HepG2 (cell line): ENCODE data around the gene HRH3. TPM values are rescaled to one million over a fixed set of nuclear protein-coding genes. Genes with fewer than 3 reads are reported as not detected.

Experiments used
- GPN1 ChIP-seq: sonication (generic); formaldehyde crosslinking; IDR thresholded peaks from 2 replicates; pipeline ENCODE4 v1.5.1; 2020; ENCODE audit warnings: missing genetic modification reagents, borderline replicate concordance
- NR3C1 ChIP-seq: sonication (generic); formaldehyde crosslinking; IDR thresholded peaks from 2 replicates; pipeline ENCODE4 v1.4.0; 2020; ENCODE audit warnings: missing genetic modification reagents
- RCOR2 ChIP-seq: IDR thresholded peaks from 2 replicates; pipeline ENCODE4 v1.6.1; 2016; ENCODE audit warnings: missing biosample characterization, missing genetic modification reagents
- SP4 ChIP-seq: sonication (generic); formaldehyde crosslinking; IDR thresholded peaks from 2 replicates; pipeline ENCODE4 v1.8.1; 2023; ENCODE audit warnings: mild to moderate bottlenecking, missing genetic modification reagents
- ZKSCAN1 ChIP-seq: fragments of 150-350 bp; IDR thresholded peaks from 2 replicates; pipeline ENCODE4 v1.6.1; 2014; ENCODE audit warnings: low read length
- ZNF282 ChIP-seq: fragments of 450-650 bp; IDR thresholded peaks from 2 replicates; pipeline ENCODE4 v1.6.1; 2018; ENCODE audit not compliant: partially characterized antibody
- ZNF343 ChIP-seq: sonication (generic); formaldehyde crosslinking; IDR thresholded peaks from 2 replicates; pipeline ENCODE4 v1.4.0; 2020; ENCODE audit warnings: mild to moderate bottlenecking, missing genetic modification reagents
- ZNF501 ChIP-seq: sonication (generic); formaldehyde crosslinking; IDR thresholded peaks from 2 replicates; pipeline ENCODE4 v1.5.1; 2020; ENCODE audit warnings: mild to moderate bottlenecking, moderate library complexity, missing genetic modification reagents
- ZNF629 ChIP-seq: sonication (generic); formaldehyde crosslinking; conservative IDR thresholded peaks from 2 replicates; pipeline ENCODE4 v1.5.0; 2020; ENCODE audit warnings: missing genetic modification reagents
- ZNF75D ChIP-seq: sonication (generic); formaldehyde crosslinking; IDR thresholded peaks from 2 replicates; pipeline ENCODE4 v1.8.1; 2023; ENCODE audit warnings: missing genetic modification reagents, mild to moderate bottlenecking, borderline replicate concordance
- ZNF839 ChIP-seq: sonication (generic); formaldehyde crosslinking; IDR thresholded peaks from 2 replicates; pipeline ENCODE4 v1.4.0; 2020; ENCODE audit warnings: missing genetic modification reagents, mild to moderate bottlenecking, borderline replicate concordance
- polyA plus RNA-seq, 8 experiments: library from polyadenylated mRNA; depleted of rRNA in 3 of 8; stranded (reverse) in 7 of 8; unstranded in 1 of 8; fragments of >200 nt; fragmentation: Illumina TruSeq in 4 of 8; extraction: Trizol in 4 of 8; gene quantifications; 2 replicates each; pipeline versions ENCODE4 v1.2.1 to v1.2.3, GENCODE V29; 2011 to 2016; ENCODE audit warnings: low read depth in 4 of 8, missing spikeins in 1 of 8, mixed read lengths in 1 of 8; ENCODE audit not compliant: insufficient read depth in 1 of 8
- total RNA-seq, 5 experiments: library from RNA; depleted of rRNA; stranded (reverse); fragments of >200 nt; fragmentation: Illumina TruSeq; extraction: Trizol; gene quantifications; 2 replicates each; pipeline ENCODE4 v1.2.3, GENCODE V29; 2016; ENCODE audit warnings: low read depth in 1 of 5
- TF ChIP-seq, protein P1 (sequence below): IDR thresholded peaks from 2 replicates; pipeline ENCODE4 v1.6.1; 2016
- TF ChIP-seq, protein P2 (sequence below): sonication (generic); formaldehyde crosslinking; IDR thresholded peaks from 2 replicates; pipeline ENCODE4 v1.4.0; 2020; ENCODE audit warnings: missing genetic modification reagents
- TF ChIP-seq, protein P3 (sequence below): sonication (generic); formaldehyde crosslinking; IDR thresholded peaks from 2 replicates; pipeline ENCODE4 v1.4.0; 2020; ENCODE audit warnings: mild to moderate bottlenecking, missing genetic modification reagents
- TF ChIP-seq, protein P4 (sequence below): sonication (generic); formaldehyde crosslinking; IDR thresholded peaks from one replicate; pipeline ENCODE4 v1.5.1; 2020; ENCODE audit warnings: mild to moderate bottlenecking, missing genetic modification reagents; ENCODE audit errors: not compliant biosample characterization
- TF ChIP-seq, protein P5 (sequence below): sonication (generic); formaldehyde crosslinking; IDR thresholded peaks from 2 replicates; pipeline ENCODE4 v1.4.0; 2020; ENCODE audit warnings: missing genetic modification reagents, borderline replicate concordance

Gene HRH3
- total and polyA plus RNA-seq, 2 of the 13 experiments (the other 11 are each of a cell fraction or from before 2014, with no cell fraction given) = 0.18 TPM; not detected in 1

DNA sequence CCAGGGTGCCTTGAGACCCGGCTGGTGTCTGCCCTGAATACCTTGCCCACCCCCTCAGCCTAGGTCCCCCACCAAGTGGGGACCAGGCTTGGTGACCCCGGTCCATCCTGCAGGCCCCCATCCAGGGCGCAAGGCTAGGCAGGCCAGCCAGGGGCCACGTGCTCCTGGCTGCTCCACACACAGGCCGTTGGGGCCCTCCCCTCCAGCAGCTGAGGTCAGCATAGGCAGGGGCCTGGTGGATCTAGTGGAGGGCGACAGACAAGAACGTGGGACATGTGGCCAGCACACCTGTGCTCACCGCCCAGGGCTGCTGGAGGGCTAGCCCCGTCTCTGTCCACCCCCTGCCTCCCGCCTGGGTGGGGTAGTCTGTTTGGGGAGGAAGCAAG is 7.5 kb upstream of the HRH3 start (continued):
- TF ChIP-seq, protein P1, sequence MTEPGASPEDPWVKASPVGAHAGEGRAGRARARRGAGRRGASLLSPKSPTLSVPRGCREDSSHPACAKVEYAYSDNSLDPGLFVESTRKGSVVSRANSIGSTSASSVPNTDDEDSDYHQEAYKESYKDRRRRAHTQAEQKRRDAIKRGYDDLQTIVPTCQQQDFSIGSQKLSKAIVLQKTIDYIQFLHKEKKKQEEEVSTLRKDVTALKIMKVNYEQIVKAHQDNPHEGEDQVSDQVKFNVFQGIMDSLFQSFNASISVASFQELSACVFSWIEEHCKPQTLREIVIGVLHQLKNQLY = 0 out of 2 replicates have a peak, but pooled peaks have one; percentile 66
- TF ChIP-seq, protein P2, sequence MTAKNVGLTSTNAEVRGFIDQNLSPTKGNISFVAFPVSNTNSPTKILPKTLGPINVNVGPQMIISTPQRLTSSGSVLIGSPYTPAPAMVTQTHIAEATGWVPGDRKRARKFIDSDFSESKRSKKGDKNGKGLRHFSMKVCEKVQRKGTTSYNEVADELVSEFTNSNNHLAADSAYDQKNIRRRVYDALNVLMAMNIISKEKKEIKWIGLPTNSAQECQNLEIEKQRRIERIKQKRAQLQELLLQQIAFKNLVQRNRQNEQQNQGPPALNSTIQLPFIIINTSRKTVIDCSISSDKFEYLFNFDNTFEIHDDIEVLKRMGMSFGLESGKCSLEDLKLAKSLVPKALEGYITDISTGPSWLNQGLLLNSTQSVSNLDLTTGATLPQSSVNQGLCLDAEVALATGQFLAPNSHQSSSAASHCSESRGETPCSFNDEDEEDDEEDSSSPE (CRISPR knock-in tag) = no peak
- TF ChIP-seq ZNF282 (no peak), NR3C1 (CRISPR knock-in tag) (no peak), SP4 (no peak), ZNF839 (peak; percentile 6; the same call in 1 of the 2 replicates), ZNF501 (no peak), ZNF75D (CRISPR knock-in tag) (no peak), ZNF629 (no peak), RCOR2 (CRISPR knock-in tag) (no peak), ZNF343 (CRISPR knock-in tag) (no peak), GPN1 (CRISPR knock-in tag) (no peak), ZKSCAN1 (no peak)
- TF ChIP-seq, protein P3, sequence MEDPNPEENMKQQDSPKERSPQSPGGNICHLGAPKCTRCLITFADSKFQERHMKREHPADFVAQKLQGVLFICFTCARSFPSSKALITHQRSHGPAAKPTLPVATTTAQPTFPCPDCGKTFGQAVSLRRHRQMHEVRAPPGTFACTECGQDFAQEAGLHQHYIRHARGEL (CRISPR knock-in tag) = no peak
- TF ChIP-seq, protein P4, sequence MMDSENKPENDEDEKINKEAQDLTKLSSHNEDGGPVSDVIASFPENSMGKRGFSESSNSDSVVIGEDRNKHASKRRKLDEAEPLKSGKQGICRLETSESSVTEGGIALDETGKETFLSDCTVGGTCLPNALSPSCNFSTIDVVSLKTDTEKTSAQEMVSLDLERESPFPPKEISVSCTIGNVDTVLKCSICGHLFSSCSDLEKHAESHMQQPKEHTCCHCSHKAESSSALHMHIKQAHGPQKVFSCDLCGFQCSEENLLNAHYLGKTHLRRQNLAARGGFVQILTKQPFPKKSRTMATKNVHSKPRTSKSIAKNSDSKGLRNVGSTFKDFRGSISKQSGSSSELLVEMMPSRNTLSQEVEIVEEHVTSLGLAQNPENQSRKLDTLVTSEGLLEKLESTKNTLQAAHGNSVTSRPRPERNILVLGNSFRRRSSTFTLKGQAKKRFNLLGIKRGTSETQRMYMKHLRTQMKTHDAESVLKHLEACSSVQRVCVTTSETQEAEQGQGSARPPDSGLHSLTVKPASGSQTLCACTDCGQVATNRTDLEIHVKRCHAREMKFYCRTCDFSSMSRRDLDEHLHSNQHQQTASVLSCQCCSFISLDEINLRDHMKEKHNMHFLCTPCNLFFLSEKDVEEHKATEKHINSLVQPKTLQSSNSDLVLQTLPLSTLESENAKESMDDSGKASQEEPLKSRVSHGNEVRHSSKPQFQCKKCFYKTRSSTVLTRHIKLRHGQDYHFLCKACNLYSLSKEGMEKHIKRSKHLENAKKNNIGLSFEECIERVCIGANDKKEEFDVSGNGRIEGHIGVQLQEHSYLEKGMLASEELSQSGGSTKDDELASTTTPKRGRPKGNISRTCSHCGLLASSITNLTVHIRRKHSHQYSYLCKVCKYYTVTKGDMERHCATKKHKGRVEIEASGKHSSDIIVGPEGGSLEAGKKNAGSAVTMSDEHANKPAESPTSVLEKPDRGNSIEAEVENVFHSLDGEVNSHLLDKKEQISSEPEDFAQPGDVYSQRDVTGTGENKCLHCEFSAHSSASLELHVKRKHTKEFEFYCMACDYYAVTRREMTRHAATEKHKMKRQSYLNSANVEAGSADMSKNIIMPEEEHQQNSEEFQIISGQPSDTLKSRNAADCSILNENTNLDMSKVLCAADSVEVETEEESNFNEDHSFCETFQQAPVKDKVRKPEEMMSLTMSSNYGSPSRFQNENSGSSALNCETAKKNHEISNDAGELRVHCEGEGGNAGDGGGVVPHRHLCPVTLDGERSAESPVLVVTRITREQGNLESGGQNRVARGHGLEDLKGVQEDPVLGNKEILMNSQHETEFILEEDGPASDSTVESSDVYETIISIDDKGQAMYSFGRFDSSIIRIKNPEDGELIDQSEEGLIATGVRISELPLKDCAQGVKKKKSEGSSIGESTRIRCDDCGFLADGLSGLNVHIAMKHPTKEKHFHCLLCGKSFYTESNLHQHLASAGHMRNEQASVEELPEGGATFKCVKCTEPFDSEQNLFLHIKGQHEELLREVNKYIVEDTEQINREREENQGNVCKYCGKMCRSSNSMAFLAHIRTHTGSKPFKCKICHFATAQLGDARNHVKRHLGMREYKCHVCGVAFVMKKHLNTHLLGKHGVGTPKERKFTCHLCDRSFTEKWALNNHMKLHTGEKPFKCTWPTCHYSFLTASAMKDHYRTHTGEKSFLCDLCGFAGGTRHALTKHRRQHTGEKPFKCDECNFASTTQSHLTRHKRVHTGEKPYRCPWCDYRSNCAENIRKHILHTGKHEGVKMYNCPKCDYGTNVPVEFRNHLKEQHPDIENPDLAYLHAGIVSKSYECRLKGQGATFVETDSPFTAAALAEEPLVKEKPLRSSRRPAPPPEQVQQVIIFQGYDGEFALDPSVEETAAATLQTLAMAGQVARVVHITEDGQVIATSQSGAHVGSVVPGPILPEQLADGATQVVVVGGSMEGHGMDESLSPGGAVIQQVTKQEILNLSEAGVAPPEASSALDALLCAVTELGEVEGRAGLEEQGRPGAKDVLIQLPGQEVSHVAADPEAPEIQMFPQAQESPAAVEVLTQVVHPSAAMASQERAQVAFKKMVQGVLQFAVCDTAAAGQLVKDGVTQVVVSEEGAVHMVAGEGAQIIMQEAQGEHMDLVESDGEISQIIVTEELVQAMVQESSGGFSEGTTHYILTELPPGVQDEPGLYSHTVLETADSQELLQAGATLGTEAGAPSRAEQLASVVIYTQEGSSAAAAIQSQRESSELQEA (CRISPR knock-in tag) = no peak
- TF ChIP-seq, protein P5, sequence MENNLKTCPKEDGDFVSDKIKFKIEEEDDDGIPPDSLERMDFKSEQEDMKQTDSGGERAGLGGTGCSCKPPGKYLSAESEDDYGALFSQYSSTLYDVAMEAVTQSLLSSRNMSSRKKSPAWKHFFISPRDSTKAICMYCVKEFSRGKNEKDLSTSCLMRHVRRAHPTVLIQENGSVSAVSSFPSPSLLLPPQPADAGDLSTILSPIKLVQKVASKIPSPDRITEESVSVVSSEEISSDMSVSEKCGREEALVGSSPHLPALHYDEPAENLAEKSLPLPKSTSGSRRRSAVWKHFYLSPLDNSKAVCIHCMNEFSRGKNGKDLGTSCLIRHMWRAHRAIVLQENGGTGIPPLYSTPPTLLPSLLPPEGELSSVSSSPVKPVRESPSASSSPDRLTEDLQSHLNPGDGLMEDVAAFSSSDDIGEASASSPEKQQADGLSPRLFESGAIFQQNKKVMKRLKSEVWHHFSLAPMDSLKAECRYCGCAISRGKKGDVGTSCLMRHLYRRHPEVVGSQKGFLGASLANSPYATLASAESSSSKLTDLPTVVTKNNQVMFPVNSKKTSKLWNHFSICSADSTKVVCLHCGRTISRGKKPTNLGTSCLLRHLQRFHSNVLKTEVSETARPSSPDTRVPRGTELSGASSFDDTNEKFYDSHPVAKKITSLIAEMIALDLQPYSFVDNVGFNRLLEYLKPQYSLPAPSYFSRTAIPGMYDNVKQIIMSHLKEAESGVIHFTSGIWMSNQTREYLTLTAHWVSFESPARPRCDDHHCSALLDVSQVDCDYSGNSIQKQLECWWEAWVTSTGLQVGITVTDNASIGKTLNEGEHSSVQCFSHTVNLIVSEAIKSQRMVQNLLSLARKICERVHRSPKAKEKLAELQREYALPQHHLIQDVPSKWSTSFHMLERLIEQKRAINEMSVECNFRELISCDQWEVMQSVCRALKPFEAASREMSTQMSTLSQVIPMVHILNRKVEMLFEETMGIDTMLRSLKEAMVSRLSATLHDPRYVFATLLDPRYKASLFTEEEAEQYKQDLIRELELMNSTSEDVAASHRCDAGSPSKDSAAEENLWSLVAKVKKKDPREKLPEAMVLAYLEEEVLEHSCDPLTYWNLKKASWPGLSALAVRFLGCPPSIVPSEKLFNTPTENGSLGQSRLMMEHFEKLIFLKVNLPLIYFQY (CRISPR knock-in tag) = no peak
